Measurements from ENCODE around the gene TTYH1.
"Not testable (repeated sequence)": the region's sequence is repeated elsewhere in the genome, so short reads cannot be mapped to it uniquely, and the experiment has no call there.

TTYH1 gene

GRCh38 chr19:54415208-54415900 lies at the start of gene TTYH1:
TTYH1 (plus strand) TSS chr19:54415464; CDS start chr19:54415553, 89 bp downstream.
- DNase-seq (ENCODE audit: low read depth, low spot score): no peak

DNA sequence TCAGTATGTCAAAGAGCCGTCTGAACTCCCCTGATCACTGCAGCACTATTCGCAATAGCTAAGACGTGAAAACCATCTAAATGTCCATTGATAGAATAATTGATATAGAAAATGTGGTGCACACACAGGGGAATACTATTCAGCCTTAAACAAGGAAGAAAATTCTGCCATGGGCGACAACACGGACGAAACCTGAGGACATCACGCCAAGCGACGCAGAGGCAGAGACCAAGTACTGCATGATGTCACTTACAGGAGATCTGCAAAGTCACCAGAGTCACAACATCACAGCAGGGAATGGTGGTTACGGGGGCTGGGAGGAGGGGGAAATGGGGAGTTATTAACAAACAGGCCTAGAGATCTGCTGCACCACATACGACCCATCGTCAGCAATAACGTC lies 49.5 kb upstream of the TTYH1 start:
- DNase-seq (ENCODE audit: low read depth, low spot score): not testable (repeated sequence)

DNA sequence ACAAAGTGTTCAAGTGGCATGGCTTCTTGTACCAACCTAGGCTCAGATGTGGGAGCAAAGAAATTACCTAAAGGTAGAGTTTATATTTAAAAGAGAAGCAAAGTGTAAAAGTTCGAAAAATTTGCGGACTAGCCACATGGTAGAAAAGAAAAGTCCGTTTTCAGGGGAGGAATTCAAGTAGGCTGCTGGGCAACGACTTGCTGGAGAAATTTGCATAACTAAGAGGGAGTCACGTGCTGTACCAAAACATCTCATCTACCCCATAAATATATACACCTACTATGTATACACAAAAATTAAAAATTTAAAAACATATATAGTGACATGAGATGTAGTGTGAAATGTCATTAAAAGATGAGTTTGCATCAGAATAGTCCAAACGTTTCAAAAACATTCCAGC lies 48.5 kb upstream of the TTYH1 start:
- DNase-seq (ENCODE audit: low read depth, low spot score): no peak

DNA sequence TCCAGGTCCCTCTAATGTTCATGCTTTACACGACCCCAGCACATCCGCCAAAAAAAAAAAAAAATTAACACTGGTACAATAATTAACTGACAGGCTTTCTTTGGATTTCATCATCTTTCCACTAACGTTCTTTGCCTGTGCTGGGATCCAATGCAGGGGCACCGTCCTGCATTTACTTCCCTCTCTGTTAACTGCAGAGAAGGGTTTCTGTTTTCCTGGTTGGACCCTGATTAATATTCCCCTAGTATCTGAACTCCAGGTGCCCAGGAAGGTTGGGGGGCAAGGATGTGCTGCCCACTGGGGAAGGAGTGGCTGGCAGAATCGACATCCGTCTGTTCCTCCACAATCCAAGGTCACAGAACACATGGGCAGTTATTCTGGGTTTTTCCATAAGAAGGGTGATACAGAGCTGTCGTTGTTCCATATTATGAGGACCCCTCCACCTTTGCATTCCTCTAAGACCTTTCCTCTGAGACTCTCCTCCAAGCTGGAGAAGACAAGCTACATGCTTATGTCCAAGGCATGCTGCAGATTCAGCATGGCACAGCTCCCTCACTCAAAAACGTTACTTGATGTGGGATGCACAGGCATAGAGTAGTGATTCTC lies 46.1 kb upstream of the TTYH1 start:
- DNase-seq (ENCODE audit: low read depth, low spot score): no peak

DNA sequence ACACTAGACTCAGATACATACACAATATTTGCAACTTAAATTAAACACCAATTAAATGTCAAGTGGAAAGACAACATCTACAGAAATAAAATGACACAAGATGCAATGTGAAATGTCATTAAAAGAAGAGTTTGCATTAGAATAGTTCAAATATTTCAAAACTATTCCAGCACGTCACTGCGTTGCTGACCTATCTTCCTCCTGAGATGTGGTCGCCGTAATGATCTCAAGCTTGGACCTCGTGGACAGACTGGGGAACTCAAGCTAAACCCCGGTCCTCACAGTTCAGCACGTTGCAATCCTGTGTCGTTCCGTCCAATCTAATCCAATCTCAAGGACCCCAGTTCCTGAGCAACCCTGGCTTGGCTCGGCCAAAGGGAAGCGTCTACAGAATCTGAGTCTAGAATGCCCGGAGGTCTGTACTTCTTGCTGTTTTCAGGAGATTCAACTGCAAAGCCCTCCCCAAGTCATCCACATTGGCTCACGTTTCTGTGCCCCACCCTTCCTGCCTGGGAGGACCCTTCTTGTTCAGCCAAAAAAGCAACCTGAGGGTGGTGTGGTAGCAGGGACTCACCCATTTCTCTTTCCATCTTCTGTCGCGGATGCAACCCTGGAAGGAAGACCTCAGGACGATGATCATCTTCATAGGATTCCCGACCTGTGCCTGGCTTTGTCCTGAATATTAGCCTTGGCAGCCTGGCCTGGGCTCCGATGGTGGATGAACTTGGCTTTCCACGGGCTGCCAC lies 45.4 kb upstream of the TTYH1 start:
- not testable (repeated sequence) for DNase-seq (ENCODE audit: low read depth, low spot score)

DNA sequence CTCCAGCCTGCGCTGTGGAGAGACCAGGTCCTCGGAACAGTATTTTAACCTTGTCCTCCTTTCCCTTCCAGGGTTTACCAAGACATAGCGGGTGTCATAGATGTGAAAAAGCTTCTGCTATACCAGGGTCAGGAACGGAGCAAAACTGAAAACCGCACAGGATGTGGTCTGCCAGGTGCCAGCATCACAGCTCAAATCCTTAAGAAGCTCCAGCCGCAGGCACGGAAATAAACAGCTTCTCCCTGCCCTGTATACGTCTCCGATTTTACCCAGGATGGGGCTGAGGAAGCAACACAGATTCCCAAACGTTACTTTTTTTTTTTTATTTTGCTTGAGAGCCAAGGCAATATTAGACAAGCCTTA lies 44.8 kb upstream of the TTYH1 start:
- not testable (repeated sequence) for DNase-seq (ENCODE audit: low read depth, low spot score)

DNA sequence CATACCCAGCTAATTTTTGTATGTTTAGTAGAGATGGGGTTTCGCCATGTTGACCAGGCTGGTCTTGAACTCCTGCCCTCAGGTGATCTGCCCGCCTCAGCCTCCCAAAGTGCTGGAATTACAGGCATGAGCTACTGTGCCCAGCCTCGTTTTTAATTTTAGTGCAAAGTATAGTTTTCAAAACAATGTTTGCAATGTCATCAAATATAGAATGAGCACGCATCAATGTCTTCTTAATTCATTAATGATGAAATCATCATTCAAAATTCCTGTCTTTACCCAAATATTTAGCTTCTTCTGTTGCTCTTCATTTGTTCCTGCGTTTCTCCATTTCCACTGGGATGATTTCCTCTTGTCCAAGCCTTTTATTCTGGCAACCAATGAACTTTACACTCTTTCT lies 43.8 kb upstream of the TTYH1 start:
- DNase-seq (ENCODE audit: low read depth, low spot score): not testable (repeated sequence)

GRCh38 chr19:54373781-54374631 lies 41.3 kb upstream of the TTYH1 start:
- no peak for DNase-seq (ENCODE audit: low read depth, low spot score)

GRCh38 chr19:54375181-54375938 lies 39.9 kb upstream of the TTYH1 start:
- DNase-seq (ENCODE audit: low read depth, low spot score): not testable (repeated sequence)

DNA sequence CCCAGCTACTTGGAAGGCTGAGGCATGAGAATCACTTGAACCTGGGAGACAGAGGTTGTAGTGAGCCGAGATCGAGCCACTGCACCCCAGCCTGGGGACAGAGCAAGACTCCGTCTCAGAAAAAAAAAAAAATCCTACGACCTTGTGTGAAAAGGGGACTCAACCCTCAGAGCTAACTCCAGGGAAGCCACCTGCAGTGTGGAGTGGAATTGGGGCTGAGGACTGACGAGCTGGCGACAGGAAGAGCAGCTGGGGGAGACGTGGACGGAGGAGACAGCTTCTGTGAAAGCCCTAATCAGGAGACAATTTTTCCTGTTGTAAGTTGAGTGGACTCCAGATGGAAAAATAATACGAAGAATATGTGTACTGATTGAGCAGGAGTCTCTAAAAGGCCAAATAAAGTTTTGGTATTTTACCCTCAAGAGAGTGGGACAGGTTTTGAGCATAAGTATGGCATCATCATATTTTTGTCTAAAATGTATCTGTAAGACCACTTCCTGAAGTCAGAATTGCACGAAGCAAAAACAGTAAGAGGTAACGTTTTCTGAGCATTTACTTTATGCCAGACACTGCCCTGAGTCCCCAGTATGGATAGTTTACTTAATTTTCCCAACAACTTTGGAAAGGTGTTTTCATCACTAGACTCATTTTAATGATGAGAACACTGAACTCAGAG lies 38.5 kb upstream of the TTYH1 start:
- DNase-seq (ENCODE audit: low read depth, low spot score): no peak

DNA sequence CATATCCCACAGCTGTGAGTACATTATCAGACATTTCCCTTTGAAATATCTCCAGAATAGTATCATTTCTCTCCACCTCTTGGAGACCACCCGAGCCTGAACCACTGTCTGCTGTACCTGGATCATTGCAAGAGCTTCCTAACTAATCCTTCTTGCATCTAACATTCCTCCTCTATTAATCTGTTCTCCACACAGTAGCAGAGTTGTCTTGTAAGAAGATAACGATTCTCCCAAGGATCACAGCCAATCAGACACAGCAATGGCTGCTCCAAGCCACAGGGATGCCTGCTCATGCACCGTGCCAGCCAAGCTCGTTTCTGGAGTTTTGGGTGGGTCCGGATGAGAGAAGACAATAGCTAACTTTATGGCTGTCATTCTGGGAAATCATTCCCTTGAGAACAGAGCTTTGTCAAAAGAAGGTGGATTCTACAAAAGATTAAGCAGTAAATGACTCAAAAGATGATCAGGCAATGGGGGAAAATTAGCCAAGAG lies 36.0 kb upstream of the TTYH1 start:
- DNase-seq (ENCODE audit: low read depth, low spot score): no peak

DNA sequence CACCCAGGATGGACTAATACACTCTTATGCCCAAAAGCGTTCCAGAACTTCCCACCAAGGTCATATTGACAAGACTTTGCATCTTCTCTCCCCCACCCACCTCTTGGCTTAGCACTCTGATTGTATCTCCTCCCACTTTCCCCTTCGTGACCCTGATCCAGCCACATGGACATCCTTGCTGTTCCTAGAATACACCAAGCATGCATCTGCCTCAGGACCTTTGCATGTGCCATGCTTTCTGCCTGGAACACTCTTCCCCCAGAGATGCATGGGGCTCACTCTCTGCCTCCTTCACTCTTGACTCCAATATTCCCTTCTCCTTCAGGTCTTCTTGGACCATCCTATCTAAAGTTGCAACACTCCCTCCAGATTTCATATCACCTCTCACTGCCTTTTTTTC lies 34.4 kb upstream of the TTYH1 start:
- DNase-seq (ENCODE audit: low read depth, low spot score): no peak

GRCh38 chr19:54382041-54382440 lies 33.2 kb upstream of the TTYH1 start:
- DNase-seq (ENCODE audit: low read depth, low spot score): not testable (repeated sequence)

DNA sequence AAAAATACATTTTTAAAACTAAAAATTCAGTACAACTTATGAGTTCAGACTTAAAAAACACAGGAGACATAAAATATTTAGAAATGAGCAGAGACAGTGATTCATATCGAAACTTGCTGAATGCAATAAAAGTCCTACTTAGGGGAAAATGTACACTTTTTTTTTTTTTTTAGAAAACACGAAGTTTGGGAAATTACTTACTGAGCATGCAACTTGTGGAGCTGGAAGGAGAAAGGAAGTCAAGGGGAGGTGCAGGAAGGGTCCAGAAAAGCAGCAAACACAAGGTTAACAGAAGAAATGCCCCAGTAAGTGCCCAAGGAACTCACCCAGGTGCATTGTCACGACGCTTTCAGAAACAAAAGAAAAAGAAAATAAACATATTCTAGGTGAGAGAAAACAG lies 31.9 kb upstream of the TTYH1 start:
- DNase-seq (ENCODE audit: low read depth, low spot score): no peak

DNA sequence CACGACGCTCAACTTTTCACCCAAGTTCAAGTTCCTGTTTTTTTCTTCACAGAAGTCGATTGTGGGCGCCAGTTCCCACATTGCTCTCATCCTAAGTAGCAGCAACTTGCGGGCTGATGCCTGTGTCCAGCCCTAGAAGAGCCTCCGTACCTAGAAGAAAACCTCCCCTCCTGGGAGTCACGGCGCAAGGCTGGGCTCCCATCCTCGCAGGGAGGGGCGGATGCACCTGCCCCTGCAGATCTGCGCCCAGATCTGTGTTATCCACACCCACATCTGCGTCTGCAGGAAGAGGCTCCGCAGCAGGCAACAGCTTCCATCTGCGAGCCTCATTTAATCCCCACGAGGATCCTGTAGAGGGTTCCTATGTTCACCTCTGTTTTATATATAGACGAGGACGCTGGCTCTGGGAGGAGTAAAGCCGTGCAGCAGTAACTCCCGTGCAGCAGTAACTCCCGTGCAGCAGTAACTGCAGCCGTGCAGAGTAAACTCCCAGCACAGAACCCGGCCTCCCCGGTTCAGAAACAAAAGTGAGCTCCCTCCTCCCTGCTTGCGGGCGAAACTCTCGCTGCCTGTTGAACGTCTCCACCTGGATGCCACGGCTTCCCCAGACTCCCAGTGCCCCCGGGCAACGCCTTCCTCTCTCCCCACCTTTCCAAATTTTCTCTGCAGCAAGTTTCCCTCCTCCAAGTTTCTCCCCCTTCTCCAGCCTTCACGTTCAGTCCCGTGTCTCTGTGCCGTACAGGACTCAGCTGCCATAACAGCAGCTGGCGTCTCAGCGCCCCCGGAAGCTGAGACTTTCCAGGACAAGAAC lies 27.1 kb upstream of the TTYH1 start:
- no peak for DNase-seq (ENCODE audit: low read depth, low spot score)

DNA sequence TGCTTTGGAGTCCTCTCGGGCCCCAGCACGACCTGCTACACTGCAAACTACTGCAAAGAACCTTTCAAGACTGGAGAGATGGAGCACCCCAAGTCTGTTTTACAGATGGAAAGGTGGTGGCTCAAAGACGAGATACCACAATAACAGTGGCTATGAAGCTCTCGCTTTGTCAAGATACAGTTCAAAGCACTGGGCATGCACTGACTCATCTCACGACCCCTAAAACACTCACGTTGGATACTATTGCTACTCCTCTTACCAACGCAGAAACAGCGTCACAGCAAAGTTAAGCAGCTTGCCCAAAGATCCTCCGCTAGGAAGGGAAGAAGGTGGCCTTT lies 26.5 kb upstream of the TTYH1 start:
- no peak for DNase-seq (ENCODE audit: low read depth, low spot score)

DNA sequence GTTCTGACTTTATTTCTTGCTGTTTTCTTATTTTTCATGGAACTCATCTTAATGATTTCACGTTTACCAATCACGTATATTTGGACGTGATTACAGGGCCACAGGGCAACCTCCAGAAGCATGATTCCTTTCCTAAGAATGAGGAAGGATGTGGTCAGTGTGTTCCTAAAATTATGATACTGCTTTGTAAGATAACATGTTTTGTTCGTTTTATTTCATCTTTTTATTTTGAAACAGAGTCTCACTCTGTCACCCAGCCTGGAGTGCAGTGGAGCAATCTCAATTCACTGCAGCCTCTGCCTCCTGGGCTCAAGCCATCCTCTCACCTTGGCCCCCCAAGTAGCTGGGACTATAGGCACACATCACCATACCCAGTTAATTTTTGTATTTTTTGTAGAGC lies 25.7 kb upstream of the TTYH1 start:
- DNase-seq (ENCODE audit: low read depth, low spot score): no peak

DNA sequence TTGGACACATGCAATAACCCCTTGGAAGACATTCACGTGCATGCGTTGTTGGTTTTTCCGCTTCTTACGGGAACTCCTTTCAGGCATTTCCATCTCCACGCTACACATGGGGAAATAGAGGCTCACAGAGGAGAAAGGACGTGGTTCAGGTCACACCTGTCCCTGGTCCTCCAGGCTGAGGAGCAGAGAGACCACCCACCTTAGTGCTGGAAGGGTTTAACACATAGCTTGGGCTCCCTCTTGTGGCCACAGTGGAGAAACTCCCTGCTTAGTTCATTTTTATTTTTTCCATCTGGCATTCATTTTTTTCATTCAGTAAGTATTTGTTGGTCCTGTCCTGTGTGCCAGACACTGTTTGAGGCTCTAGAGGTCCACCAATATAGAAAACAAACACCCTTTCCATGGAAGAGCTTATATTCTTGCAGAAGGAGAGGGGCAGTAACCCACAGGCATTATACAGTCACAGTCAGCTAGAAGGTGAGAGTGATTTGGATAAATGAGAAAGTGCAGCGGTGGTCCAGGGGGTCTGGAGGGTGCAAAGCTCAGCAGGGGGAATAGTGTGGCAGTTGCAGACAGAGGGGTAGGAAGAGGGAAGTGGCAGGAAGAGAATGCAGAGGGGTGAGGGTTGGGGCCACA lies 24.2 kb upstream of the TTYH1 start:
- no peak for DNase-seq (ENCODE audit: low read depth, low spot score)

DNA sequence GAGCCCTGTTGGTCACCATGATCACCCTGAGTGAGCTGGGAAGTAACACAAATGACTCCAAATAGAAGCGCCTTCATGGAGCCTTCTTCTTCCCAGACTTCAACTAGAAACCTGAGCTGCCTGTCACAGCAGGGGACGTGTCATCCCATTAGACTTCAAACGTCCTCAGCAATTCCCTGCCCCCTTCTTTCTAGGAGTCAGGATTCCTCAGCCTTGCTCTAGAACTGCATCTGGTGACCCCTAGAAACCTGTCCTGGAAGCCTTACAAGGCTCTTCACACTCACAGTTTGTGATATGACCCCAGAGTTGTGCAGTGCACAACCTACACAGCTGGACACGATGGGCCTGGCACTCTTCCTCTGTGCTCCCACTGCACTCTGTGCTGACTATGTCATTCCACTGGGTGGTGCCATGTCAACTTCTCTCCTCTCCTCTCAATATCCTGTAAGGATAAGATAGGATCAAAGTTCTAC lies 23.6 kb upstream of the TTYH1 start:
- no peak for DNase-seq (ENCODE audit: low read depth, low spot score)
